ENCODE data around the gene KLF13. TPM values are rescaled to one million over a fixed set of nuclear protein-coding genes. Genes with fewer than 3 reads are reported as not detected.

KLF13 gene
- total and polyA plus RNA-seq, 10 of the 15 experiments (the other 5 are each of a cell fraction or from before 2014, with no cell fraction given) = 20.3 to 109 (median 51.4) TPM

DNA sequence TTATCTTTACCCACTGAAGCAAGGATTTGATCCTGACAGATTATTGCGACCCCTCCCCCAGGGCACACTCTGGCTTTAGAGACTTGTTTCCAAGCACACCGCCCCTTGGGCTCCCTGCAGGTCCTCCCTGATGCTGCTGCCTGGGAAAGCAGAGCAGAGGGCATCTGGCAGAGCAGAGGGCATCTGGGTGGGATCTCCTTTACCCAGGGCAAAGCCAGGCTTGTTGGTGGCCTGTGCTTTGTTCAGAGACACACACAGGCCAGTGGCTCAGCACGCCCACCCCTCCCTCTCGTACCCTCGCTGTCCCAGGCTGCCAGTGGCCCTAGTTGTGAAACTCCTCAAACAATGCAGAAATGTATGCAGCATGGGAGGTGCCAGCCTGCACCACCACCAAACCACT lies 4.8 kb downstream of the KLF13 start:
- H3K9me3 ChIP-seq (replicated peaks; ENCODE audit: control insufficient read depth, insufficient read depth, low read length) = no peaks in the 10 kb centered on the region
- H3K4me3 ChIP-seq = peak overlapping the region; percentile 91
- DNase-seq (ENCODE audit: low read depth, low spot score) = no peak
- TF ChIP-seq ZNF274 (IDR thresholded peaks at IDR 0.05; ENCODE audit: insufficient read depth, insufficient read length) (no peak), USF1 (IDR thresholded peaks at IDR 0.05; ENCODE audit: borderline replicate concordance, extremely low read length, insufficient read depth, low read depth, low read length) (no peak), POLR2A (IDR thresholded peaks at IDR 0.05; ENCODE audit: low read depth, low read length) (peak; percentile 51; the same call in 1 of the 2 replicates), NBN (IDR thresholded peaks at IDR 0.05) (no peak), PML (IDR thresholded peaks at IDR 0.05; ENCODE audit: low read length) (no peak), ZNF217 (IDR thresholded peaks at IDR 0.05) (no peak), SMAD5 (IDR thresholded peaks at IDR 0.05; ENCODE audit: low read depth) (no peak), POLR2AphosphoS5 (IDR thresholded peaks at IDR 0.05; ENCODE audit: low read length) (peak; percentile 32; the same call in 1 of the 2 replicates)
- H3K4me1 ChIP-seq (ENCODE audit: control insufficient read depth, insufficient read depth, low read length) = peaks cover 55% of the 10 kb centered on the region
- no peak for ATAC-seq
- peak overlapping the region; percentile 62; the same call in 1 of the 2 replicates for H3K27ac ChIP-seq (ENCODE audit: control insufficient read depth, insufficient read depth)
- intact Hi-C loops (cut with micrococcal nuclease; ENCODE audit: unreplicated experiment) (no loop called here), in situ Hi-C loops (cut with MboI) (loop anchor here (5.0 to 25.0 kb wide), 4 partner anchors 104 to 1281 kb away; partner anchors contain the start of genes ARHGAP11A and ARHGAP11B)
- peak overlapping the region; percentile 51; the same call in 1 of the 2 replicates for H3K9ac ChIP-seq (ENCODE audit: control insufficient read depth, insufficient read depth, low read length)
- RAD21 ChIA-PET (ENCODE audit: unreplicated experiment) = interaction anchor here (2.0 kb wide), 1 partner anchor 22 kb away, joined by 5 read pairs; no protein-coding TSS in a partner anchor
- peaks cover 4 to 5% of the 10 kb centered on the region in 2 experiments; a peak in 3 of 4 replicates for H3K36me3 ChIP-seq (ENCODE audit: control insufficient read depth in 2 of 2, insufficient read depth in 2 of 2, low read length in 1 of 2)
- H3K27me3 ChIP-seq (replicated peaks in 1 of 2; ENCODE audit: control insufficient read depth in 2 of 2, insufficient read depth in 2 of 2, low read length in 1 of 2) = no peaks in the 10 kb centered on the region
- peaks cover 8% of the 10 kb centered on the region for H4K20me1 ChIP-seq (ENCODE audit: control insufficient read depth, insufficient read depth)
- H2AFZ ChIP-seq (ENCODE audit: control insufficient read depth, low read depth, low read length) = no peak overlapping the region
- CTCF ChIA-PET = interaction anchor here (1.5 to 2.2 kb wide), 3 partner anchors 22 to 157 kb away, joined by 5 to 10 read pairs (median 5); no protein-coding TSS in a partner anchor
- WGBS (ENCODE audit: insufficient coverage, insufficient replicate concordance, low lambda C conversion rate, missing lambda C conversion rate) = 76% methylated on average over 5 of the region's 5 CpGs
- H3K79me2 ChIP-seq (ENCODE audit: control insufficient read depth, insufficient read depth, low read length) = peaks cover 93% of the 10 kb centered on the region
- POLR2A ChIA-PET = no interaction called here
- no peak for FAIRE-seq
- no TSS peak for BruUV-seq (replicated peaks)
- SMC1A ChIA-PET (ENCODE audit: uncharacterized antibody, unreplicated experiment) = interaction anchor here (1.2 kb wide), 1 partner anchor 68 kb away, joined by 3 read pairs; no protein-coding TSS in a partner anchor
- peak overlapping the region; percentile 85 for H3K4me2 ChIP-seq (ENCODE audit: control insufficient read depth, insufficient read depth)
